HG03280 (cell line): Measurements from ENCODE around the gene NECTIN3.

Source experiments
- ATAC-seq: cut with Tn5 transposase; IDR thresholded peaks from one replicate; pipeline ENCODE4 v1.9.1; 2021; ENCODE audit warnings: mild to moderate bottlenecking, moderate library complexity; ENCODE audit not compliant: unreplicated experiment

NECTIN3 gene

DNA sequence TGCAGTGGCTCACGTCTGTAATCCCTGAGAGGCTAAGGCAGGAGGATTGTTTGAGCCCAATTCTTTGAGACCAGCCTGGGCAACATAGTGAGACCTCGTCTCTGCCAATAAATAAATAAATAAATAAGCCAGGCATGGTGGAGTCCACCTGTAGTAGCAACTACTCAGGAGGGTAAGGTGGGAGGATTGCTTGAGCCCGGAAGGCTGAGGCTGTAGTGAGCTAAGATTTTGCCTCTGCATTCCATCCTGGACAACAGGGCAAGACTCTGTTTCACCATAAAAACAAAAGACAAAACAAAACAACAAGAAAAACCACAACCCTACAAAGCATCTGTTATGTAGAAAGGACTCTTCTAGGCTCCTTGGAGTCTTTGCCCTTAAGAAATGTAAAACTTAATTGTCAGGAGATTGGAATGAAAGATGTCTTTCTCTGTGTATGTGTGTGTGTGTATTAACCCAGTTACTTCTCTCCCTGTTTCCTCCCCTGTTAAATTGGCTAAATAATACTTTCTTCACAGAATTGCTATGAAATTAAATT is 9.5 kb downstream of the NECTIN3 start:
- no peak for ATAC-seq

- no peak for ATAC-seq
These were observed 13.3 kb downstream of the NECTIN3 start for GRCh38 chr3:111084911-111085310.

GRCh38 chr3:111087924-111088469 is 16.4 kb downstream of the NECTIN3 start:
- no peak for ATAC-seq

- ATAC-seq, result no peak
These were observed 25.0 kb downstream of the NECTIN3 start for GRCh38 chr3:111096487-111097209.

DNA sequence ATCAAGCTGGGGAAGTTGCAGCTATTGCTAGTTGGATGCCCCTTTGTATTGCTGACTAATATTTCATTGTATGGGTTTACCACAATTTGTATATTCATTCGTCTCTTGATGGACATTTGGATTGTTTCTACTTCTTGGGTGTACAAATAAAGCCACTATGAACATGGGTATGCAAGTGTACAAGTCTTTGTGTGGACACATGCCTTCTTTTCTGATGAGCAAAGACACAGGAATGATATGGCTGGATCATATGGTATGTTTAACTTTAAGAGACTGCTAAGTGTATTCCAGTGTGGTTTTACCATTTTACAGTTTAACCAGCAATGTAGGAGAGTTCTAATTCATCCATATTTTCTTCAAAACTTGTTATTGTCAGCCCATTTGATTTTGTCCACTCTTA is 32.2 kb downstream of the NECTIN3 start:
- no peak for ATAC-seq

- no peak for ATAC-seq
These were observed 35.5 kb downstream of the NECTIN3 start for GRCh38 chr3:111106993-111107661.

DNA sequence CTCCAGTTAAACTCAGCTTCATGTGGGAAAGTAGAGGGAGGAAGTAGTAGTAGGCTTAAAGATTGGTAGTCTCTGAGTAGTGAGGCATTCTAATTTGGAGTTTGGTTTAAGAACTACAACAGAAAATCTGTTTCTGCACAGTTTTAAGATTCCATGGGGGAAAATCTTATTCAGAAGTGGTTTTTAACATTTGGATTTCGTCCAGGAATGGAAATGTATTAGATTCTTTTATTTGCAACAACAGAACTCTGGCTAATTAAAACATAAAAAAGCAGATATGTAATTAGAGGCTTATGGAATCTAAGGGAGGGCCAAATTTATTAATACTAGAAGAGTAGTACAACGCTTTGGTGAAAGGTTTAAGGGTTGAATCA is 36.0 kb downstream of the NECTIN3 start:
- no peak for ATAC-seq

GRCh38 chr3:111112913-111113312 is 41.3 kb downstream of the NECTIN3 start:
- no peak for ATAC-seq

DNA sequence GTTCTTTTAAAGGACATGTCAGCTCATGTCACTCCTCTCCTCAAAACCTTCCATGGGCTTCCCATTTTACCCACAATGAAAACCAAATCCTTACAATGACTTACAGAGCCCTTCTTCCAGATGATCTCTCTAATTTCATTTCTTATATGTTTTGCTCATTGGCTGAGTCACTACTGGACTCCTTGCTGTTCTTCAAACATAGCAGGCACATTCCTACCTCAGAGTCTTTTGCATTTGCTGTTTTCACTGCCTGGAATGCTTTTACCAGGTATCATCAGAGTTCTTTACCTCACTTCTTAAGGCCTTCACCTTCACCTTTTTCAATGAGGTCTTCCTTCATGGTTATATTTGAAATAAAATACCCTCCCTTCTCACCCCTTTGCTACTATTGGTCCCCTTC is 57.3 kb downstream of the NECTIN3 start:
- ATAC-seq, result no peak

GRCh38 chr3:111130827-111131226 is 59.2 kb downstream of the NECTIN3 start:
- no peak for ATAC-seq

DNA sequence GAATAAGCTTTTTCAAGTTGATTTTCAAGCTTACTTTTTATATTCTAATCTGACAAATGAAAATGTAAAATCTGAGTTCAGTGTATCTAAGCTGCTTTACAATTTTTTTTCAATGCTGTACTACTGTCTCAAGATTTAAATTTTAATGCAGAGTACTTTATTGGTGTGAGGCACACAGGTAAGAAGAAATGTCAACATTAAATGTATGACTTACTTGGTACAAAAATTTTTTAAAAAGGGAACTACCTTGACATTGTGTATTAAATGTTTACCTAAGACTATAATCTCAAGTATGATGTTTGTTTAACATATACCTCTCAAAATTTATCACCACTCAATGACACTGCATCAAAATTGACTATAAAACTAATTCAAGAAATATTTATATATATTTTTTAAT is 62.7 kb downstream of the NECTIN3 start:
- no peak for ATAC-seq

DNA sequence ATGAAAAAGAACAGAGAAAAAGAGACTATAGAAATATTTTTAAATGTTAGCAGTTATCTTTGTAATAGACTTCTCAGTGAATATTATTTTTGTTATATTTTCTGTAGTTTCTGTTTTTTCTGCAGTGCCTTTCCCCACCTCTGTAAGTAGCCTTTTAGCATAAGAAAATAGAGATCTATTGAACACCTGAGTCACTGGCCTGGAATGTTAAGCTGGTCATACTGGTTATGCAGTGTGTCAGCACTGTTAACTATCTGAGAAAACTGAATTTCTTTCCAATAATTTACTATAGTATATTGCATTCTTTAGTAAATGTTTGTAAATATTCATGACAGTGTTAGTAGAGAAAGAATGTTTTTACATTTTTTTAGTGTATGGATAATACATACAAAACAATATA is 79.8 kb downstream of the NECTIN3 start:
- ATAC-seq, result no peak

DNA sequence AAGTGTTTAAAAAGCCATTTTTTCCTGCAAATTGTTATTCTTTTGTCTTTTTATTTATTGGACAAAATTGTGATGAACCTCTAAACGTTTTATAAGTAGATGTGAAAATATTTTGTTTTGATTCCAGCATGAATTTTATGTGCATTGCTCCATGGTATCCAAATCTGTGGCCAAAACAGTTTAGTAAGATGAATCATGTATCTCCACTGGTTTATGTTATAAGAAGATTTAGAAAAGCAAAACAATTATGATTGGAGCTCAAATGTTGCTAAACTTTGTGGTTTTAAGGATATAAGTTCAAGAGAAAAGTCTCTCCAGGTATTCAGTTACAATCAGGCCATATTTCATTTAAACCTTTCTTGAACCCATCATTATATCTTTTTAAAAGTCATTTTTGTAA is 80.9 kb downstream of the NECTIN3 start:
- no peak for ATAC-seq

- ATAC-seq, result no peak
These were observed 84.9 kb downstream of the NECTIN3 start for GRCh38 chr3:111156517-111156916.

DNA sequence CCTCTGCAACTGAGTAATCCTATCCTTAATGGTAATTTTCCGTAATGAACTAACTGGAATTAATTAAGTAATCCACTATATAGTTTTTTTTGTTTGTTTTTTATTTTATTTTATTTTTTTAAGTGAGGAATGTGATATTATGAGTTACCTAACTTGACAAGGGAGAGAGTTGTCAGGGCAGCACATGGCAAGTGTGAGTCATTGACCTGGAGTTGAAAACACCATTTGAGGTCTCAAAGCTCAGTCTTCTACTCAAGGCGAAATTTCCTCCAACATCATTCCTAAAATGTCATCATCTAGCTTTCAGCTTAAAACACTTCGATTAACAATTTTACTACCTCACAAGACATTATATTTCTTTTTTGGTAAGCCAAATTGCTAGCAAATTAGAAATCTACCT is 87.8 kb downstream of the NECTIN3 start:
- ATAC-seq, result no peak

GRCh38 chr3:111164621-111165020 is 93.0 kb downstream of the NECTIN3 start:
- ATAC-seq, result no peak

DNA sequence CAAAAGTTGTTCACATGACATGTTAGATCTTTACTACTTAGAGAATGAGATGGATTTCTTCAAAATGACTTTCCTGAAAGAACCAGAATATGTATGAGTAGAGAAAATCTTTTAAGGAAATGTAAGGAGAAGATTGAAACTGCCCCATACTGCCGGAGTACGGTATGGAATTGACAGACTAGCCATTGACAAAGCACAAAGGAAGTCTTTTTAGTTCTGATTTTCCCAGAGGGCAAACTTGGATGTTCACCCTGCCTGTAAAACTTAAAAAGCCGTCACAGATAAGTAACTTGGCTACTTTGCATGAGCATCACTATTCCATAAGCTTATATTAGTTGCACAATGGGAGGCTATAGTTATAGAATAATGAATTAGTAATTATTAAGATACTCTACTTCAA is 93.8 kb downstream of the NECTIN3 start:
- ATAC-seq, result no peak

GRCh38 chr3:111173328-111173900 is 101.8 kb downstream of the NECTIN3 start:
- ATAC-seq, result no peak

DNA sequence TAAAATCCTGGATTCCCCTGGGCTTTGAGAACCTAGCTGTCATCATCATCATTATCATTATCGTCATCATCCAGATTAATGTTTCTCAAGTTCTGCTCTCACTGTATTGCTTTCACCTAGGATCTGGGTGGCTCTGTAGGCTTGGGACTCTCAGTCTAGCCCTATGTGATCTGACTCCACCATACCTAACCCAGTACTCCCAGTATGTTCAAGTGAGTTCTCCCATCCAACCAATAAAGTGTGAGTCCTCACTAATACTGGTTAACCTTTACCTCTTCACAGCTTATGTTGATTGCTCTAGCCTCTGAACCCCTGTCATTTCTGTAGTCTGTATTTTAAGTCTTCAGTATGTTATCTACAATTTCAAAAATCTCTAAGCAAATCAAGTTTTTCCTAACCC is 102.3 kb downstream of the NECTIN3 start:
- ATAC-seq, result no peak

GRCh38 chr3:111190518-111190917 is 118.9 kb downstream of the NECTIN3 start:
- ATAC-seq, result no peak

- no peak for ATAC-seq
These were observed 121.9 kb downstream of the NECTIN3 start for GRCh38 chr3:111193472-111193871.

- ATAC-seq, result no peak
These were observed 122.4 kb downstream of the NECTIN3 start for GRCh38 chr3:111194048-111194447.
